Hematopoietic multipotent progenitor cell treated with erythropoietin and hydrocortisone succinate and interleukin-3 and kit ligand, for 8 days (in vitro differentiated cells): ENCODE measurements around the gene ATXN1.
A peak's percentile ranks its signal among the peaks of the same experiment; 100 is the strongest.
"Not testable (repeated sequence)": the region's sequence is repeated elsewhere in the genome, so short reads cannot be mapped to it uniquely, and the experiment has no call there.

Source experiments
- DNase-seq: peaks from one replicate; pipeline ENCODE4 v3.0.0-alpha.2; 2015

Gene ATXN1

DNA sequence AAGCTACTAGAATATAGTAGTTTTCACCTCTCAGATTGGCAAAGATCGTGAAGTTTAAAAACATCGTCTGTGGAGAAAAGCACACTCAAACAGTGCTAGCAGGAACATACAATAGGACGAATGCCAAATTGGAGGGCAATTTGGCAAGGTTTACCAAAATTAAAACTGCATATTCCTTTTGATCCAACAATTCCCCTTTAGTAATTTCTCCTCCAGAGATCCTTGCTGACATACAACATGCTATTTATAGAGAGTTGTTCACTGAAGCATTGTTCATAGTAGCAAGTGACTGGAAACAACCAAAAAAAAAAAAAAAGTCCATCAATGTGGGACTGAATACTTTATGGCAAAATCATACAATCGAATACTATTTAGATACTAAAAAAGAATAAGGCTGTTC is 202.2 kb downstream of the ATXN1 start:
- DNase-seq, result no peak

DNA sequence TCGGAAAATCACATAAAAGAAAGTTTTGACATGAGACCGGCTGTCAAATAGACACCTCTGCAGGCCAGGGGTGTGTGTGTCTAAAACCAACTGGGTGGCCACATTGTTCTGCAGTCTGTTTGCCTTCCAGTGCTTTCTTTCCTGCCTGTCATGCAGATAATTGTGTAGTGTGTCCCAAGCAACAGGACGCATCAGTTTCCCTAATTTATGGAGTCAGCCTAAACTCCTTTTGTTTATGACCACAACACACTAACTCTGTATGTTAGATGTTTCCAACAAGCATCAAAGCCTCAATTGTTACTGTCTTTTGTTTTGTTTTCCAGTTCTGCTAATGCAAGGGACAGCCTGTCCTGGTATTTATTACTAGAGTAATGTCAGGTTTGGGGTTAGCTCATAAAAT is 205.7 kb downstream of the ATXN1 start:
- no peak for DNase-seq

DNA sequence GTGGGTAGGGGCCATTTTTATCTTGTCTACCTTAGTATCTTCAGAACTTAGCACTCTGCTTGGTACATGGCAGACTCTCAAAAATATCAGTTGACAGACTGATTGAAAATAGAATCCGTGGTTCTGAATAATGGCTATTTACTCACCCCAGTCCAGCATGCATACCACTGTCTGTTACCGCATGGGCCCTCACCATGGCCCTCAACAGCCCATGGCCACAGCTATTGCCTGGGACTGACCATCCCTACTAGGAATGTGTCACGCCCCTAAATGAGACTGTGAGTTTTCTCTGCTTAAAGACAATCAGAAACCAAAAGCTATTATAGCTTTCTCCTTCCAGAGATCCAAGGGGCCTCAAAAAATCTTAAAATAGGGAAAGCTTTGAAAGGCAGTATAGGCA is 207.7 kb downstream of the ATXN1 start:
- DNase-seq, result no peak

DNA sequence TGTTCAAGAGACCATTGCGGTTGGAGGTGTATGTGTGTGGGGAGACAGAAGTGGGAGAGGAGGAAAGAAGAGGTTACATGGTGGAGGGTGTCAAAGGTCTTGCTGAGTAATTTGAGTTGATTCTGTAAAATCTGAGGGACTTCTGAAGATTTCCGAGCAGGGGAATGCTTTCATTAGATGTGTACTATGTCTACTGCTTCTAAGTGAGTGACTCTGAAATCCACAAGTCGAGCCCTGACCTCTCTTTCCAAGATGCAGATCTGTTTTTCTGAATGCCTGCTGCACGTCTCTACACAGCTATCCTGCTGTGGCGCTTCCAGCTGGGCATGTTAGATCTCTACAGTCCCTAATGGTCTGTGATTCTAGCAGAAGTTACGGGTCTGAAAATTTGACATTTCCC is 209.8 kb downstream of the ATXN1 start:
- DNase-seq, result no peak

DNA sequence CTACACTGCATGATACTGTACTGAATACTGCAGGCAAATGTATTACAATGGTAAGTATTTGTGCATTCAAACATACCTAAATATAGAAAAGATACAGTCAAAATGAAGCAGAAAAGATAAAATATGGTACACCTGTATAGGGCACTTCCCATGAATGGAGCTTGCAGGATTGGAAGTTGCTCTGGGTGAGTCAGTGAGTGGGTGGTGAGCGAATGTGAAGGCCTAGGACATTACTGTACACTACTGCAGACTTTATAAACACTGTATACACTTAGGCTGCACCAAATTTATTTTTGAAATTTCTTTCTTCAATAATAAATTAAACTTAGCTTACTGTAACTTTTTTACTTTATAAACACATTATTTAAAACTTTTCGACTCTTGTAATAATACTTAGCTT is 213.1 kb downstream of the ATXN1 start:
- no peak for DNase-seq

DNA sequence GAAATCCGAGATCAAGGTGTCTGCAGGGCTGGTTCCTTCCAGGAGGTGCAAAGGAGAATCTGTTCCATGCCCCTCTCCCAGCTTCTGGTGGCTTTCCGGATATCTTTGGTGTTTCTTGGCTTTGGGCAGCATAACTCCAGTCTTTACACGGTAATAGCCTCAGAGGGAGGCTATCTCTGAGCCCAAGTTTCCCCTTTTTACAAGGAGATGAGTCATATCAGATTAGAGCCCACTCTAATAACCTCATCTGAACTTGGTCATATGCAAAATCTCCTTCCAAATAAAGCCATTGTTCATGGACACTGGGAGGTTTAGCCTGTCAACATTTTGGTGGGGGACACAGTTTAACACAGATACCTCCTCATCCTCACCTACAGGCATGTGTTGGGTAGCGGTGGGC is 213.7 kb downstream of the ATXN1 start:
- peak; percentile 40 for DNase-seq

- DNase-seq, result no peak
These were observed 214.4 kb downstream of the ATXN1 start for GRCh38 chr6:16546861-16547260.

DNA sequence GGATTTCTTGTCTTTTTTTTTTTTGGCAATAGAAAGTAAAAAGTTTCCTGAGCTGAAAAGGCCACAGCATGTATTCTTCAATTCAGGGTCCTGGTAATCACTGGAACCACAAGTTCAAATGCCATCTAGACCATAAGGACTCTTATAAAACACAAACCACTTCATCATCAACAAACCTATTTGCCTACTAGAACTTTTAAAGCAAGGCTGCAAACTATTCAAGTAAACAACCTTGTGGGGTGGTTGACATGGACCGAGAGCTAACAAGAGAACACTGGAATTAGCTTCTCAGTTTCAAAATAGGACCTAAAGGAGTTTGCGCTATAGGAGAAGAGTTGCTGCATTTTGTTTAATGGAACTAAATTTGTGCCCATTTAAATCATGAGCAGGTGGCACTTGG is 215.9 kb downstream of the ATXN1 start:
- DNase-seq, result no peak

DNA sequence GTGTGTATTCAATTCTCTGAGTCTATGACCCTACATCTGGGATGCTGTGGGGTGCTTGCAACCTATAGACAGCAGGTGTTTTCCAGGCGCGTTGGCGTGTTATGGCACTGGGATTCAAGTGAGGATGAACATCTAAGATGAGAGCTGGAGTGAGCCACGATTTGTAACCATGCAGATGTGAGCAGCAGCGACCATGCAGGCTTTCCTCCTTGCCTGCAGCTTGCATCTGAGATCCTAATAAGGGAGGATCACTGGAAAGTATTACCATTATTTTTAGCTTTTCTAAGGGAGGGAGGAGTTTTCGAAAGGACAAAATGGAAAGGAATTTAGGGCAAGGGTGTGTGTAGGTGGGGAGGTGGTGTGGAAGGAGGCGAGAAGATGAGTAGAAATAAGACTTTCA is 216.7 kb downstream of the ATXN1 start:
- no peak for DNase-seq

DNA sequence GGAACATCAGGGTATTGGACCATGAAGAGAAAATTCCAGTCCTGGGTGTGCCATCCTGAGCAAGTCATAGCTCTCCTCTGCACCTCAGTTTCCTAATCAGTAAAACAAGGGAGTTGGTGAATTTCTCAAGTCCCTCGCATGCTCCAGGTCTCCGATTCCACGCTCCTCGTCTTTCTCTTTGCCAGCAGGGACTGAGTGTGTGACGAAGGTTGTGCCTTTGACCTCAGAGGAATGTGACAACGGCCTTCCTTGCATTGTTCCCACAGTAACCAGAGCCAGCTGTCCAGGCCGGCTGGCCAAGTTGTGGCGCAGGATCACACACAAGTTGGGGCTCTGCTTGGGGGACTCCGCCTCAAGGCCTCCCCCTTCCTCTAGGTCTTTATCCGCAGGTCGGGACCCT is 217.3 kb downstream of the ATXN1 start:
- DNase-seq, result no peak

DNA sequence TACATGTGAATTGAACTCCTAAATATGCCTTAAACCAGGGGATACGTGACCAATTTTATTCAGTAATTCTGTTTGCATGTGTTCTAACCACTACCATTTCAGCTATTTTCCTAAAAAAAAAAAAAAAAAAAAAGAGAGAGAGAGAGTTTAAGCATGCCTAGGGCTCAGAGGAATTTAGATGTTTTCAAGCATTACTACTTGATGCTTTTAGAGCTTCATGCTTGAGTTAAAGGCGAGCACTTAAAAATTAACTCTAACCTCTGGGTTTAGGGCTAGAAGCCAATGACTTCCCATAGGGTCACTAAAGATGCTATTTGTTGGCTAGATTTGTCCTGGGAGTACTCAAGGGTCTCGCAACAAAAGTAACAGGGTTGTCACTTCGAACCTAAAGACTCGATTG is 217.7 kb downstream of the ATXN1 start:
- no peak for DNase-seq

DNA sequence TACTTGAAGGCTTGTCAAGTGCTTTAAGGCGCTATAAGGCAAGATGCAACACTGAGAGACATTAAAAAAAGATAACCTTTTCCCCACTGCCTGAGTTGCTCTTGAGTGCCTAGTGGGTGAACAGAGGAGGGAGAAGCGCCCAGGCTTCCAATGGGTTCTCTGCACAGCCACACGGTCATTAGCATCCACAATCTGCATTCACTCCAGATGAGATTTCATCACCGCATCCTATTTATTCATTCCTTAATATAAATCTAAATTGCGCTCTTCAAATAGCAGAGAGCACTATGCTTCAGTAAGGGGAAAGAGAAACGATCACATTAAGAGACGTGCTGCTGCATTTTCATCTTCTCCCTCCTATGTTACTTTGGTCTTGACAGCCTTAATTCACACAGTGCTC is 219.2 kb downstream of the ATXN1 start:
- no peak for DNase-seq

DNA sequence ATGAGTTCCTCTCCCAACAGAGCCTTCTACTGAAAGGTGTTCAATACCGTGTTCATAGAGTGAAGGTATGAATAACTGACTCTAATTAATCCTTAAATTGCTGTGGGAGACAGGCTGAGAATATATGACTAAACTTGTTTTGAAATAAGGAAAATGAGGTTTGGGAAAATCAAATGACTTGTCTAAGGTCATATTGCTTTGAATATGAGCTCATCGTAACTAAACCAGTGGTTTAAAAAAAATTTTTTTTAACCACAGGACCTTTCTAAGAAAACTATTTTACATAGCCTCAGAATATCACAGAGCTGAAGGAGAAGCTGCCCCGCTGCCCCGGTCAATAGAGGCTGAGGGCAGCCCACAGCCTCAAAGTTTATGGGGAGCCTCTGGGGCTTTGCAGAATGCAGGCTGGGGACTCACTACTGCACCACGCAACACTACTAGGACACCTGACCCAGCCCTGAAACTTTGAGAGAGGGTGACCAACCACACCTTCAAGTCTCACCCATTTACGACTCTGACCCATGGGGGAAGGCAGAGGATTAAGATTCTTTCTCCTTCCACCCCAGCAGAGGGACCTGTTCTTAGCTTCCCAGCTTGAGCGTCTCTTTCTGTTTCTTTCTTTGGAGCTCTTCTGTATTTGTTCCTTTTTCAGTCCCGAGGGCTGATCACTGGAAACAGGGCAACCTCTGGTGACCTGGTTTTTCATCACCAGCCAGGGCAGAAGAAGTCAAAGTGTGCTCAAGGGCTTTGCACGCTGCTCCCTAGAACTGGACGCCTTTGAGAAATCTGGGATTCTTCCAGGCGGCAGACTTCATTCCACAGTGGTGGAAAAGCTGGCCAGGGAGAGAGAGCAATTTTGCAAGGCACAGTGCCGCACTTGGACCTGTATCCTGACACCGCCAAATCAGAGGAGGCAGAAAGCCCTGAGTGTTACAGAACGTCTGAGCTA is 220.2 kb downstream of the ATXN1 start:
- DNase-seq, result no peak

GRCh38 chr6:16540383-16540782 is 220.9 kb downstream of the ATXN1 start:
- not testable (repeated sequence) for DNase-seq

- no peak for DNase-seq
These were observed 222.0 kb downstream of the ATXN1 start for GRCh38 chr6:16539086-16539931.

DNA sequence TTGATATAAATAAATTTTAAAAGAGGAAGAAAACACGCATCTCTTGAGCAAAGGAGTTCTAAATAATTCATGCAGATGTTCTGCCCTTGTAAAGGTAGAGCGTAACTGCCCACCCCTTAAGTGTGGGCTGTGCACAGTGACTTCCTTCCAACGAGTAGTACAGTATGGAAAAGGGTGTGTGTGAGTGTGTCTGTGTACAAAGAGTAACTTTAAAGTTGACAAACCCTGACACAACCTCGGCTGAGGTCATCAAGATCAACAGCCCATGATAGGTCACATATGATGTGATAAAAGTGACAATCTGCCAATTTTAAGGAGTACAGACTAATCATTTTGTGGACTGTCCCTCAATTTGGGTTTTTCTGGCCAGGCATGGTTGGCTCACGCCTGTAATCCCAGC is 225.7 kb downstream of the ATXN1 start:
- no peak for DNase-seq

- no peak for DNase-seq
These were observed 227.5 kb downstream of the ATXN1 start for GRCh38 chr6:16533721-16534136.

DNA sequence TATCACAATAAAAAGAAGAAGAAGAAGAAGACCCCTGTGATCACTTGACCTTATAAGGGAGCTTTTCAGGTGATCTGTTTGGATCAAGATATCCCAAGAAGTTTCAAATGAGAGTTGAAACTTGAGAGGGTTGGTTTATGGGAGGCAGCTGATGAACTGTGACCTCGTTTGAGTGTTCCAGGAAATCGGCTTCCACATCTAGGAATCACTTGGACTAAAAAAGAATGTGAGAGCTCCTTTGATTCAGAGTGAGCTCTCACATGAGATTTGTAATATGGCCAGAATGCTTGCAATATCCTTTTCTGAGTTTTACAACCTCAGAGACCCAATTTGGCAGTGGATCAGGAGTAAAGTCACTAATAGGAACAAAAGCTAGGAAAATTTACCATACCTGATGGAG is 228.1 kb downstream of the ATXN1 start:
- DNase-seq, result no peak

DNA sequence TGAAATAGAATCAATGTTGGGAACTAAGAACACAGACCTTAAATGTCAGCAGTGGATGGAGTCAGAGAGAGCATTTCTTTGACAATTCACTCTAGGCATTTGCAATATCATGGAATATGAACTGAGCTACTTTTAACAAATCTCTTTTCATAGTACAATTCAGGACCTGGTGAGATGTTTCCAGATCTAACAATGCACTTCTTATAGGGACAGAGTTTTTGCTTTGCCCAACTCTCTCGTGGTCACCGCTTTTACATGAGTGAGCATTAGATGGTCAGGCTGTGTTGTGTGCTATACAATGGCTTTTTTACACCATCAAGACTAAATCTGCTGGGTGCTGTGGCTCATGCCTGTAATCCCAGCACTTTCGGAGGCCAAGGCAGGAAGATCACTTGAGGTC is 233.6 kb downstream of the ATXN1 start:
- no peak for DNase-seq

- no peak for DNase-seq
These were observed 236.9 kb downstream of the ATXN1 start for GRCh38 chr6:16524380-16524707.

GRCh38 chr6:16523606-16524379 is 237.5 kb downstream of the ATXN1 start:
- DNase-seq, result peak; percentile 23

DNA sequence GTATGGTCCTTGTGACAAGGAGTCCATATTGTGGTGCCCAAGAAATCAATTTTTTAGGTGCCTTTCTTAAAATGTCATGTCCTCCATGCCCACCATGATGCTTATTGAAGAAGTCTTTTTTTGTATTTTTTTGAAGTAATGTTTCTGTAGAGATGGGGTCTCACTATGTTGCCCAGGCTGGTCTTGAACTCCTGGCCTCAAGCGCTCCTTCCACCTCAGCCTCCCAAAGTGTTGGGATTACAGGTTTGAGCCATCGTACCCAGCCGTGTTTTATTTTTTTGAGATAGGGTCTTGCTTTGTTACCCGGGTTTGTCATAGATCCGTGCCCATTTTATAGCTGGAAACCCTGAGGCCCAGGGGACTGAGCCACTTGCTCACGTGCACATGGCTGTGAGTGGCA is 238.3 kb downstream of the ATXN1 start:
- DNase-seq, result no peak

- no peak for DNase-seq
These were observed 239.7 kb downstream of the ATXN1 start for GRCh38 chr6:16521528-16521927.
